OCI-LY7 (cell line): ENCODE results near the gene SRXN1.

Experiments used
- EZH2phosphoT487 ChIP-seq: fragments of 200-600 bp; sonication (generic); IDR thresholded peaks from 2 replicates; pipeline ENCODE4 v1.6.1; 2018; ENCODE audit warnings: low read depth, borderline replicate concordance, mild to moderate bottlenecking, mixed run types, antibody characterized with exemption, low read length, moderate library complexity, mixed read lengths
- TF ChIP-seq, protein P1 (sequence below): fragments of 200-600 bp; sonication (generic); conservative IDR thresholded peaks from 2 replicates; pipeline ENCODE4 v1.5.1; 2014; ENCODE audit warnings: mild to moderate bottlenecking, antibody characterized with exemption, low read length, moderate library complexity, mixed read lengths

DNA sequence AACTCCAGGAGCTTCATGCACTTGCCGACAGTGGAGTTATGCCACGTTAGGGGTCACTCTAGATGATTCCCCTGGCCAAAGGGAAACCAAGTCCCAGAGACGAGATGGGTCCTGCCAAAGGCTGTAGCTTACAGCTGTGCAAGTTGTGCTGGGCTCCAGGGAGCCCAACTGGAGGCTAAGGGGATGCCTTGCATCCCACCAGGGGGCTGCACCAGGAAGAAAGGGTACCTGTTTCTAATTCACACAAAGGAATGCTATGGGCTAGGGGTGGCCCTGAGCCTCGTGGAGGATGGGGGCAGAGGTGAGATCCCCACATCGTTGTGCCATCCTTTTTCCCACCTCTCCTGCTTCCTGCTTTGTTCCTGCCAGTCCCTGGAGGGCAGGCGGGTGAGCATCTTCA is 46.3 kb upstream of the SRXN1 start:
- TF ChIP-seq EZH2phosphoT487: no peak
- TF ChIP-seq, protein P1, sequence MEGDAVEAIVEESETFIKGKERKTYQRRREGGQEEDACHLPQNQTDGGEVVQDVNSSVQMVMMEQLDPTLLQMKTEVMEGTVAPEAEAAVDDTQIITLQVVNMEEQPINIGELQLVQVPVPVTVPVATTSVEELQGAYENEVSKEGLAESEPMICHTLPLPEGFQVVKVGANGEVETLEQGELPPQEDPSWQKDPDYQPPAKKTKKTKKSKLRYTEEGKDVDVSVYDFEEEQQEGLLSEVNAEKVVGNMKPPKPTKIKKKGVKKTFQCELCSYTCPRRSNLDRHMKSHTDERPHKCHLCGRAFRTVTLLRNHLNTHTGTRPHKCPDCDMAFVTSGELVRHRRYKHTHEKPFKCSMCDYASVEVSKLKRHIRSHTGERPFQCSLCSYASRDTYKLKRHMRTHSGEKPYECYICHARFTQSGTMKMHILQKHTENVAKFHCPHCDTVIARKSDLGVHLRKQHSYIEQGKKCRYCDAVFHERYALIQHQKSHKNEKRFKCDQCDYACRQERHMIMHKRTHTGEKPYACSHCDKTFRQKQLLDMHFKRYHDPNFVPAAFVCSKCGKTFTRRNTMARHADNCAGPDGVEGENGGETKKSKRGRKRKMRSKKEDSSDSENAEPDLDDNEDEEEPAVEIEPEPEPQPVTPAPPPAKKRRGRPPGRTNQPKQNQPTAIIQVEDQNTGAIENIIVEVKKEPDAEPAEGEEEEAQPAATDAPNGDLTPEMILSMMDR: no peak
